ENCODE results near the gene MRPL1.
"Not testable (repeated sequence)": the region's sequence is repeated elsewhere in the genome, so short reads cannot be mapped to it uniquely, and the experiment has no call there.

MRPL1 gene

GRCh38 chr4:77920371-77920770 is 57.7 kb downstream of the MRPL1 start:
- DNase-seq, result no peak

- DNase-seq, result no peak
Measured at GRCh38 chr4:77921701-77922100, 59.1 kb downstream of the MRPL1 start.

- no peak for DNase-seq
Measured at GRCh38 chr4:77922158-77923094, 59.8 kb downstream of the MRPL1 start.

- peak; percentile 41 for DNase-seq
Measured at GRCh38 chr4:77927991-77928925, 65.6 kb downstream of the MRPL1 start.

DNA sequence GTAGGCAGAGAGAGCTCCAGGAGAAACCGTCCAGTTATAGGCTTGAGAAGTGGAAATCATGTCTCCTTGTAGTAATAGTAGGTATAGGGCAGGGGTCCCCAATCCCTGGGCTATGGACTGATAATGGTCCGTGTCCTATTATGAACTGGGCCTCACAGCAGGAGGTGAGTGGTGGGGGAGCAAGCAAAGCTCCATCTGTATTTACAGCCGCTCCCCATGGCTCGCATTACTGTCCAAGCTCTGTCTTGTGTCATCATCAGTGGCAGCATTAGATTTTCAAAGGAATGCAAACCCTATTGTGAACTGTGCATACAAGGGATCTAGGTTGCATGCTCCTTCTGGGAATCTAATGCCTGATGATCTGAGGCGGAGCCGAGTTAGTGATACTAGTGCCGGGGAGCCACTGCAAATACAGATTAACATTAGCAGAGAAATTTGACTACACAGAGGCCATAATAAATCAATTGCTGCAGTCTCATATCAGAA is 67.6 kb downstream of the MRPL1 start:
- DNase-seq, result peak; percentile 17

DNA sequence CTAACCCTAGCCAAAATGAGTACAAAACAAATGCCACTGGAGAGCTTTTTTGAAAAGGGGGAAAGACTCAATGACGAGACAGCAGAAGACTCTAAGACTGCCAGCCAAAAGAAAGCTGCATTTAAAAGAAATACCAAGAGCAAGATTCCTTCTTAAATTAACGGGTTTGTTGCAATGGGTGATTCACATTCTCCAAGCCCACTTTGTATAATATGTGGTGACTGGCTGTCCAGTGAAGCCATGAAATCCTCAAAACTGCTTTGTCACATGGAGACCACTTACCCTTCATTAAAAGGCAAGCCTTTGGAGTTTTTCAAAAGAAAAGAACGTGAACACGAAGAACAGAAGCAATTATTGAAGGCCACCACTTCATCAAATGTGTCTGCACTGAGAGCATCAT is 68.2 kb downstream of the MRPL1 start:
- DNase-seq, result no peak

DNA sequence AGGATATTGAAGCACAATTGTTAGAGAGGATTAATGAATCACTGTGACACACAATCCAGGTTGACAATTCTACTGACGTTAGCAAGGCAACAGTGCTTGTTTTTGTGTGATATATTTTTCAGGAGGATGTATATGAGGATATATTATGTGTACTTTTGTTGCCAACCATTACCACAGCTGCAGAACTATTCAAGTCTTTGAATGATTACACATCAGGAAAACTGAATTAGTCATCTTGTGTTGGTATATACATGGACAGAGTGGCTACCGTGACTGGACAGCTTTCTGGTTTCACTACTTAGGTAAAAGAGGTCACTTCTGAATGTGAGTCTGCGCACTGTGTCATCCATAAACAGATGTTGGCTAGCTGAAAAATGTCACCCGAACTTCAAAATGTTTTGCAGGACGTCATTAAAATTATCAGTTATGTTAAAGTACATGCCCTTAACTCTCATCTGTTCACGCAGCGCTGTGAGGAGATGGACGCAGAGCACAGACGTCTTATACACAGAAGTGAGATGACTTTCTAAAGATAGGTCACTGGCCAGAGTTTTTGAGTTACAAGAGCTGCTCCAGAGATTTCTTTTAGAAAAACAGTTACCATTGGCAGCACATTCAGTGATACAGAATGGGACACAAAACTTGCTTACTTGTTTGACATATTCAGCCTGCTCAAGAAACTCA is 69.0 kb downstream of the MRPL1 start:
- DNase-seq, result no peak

- DNase-seq, result no peak
Measured at GRCh38 chr4:77938560-77938959, 75.9 kb downstream of the MRPL1 start.

DNA sequence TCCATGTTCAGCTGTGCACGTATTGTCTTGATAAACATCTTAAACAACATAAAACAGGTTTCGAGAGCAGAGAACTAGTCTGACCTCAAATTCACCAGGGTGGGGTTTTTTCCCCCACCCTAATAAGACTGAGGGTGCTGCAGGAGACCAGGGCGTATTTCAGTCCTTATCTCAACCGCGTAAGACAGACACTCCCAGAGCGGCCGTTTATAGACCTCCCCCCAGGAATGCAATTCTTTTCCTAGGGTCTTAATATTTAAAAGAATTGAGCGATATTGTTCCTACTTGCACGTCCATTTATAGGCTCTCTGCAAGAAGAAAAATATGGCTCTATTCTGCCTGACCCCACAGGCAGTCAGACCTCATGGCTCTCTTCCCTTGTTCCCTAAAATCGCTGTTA is 83.3 kb downstream of the MRPL1 start:
- DNase-seq, result not testable (repeated sequence)

DNA sequence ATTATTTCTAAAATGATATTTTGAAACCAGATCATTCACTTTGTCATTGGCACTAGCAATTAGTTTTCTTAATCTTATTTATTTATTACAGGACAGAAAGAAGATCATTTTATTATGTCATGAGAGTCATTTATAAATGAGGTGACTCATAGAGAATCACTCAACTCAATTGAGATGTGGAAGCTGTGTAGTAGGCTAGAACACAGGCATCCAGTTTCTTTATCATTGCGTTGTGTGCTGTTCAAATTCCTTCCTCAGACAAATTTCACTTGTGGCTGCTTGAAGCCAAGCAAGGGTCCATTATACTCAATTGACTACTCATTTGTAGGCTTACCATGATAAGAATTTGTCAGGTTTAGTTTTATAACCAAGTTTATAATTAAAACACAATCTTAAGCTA is 87.6 kb downstream of the MRPL1 start:
- no peak for DNase-seq

GRCh38 chr4:77952457-77952856 is 89.8 kb downstream of the MRPL1 start:
- DNase-seq, result no peak

DNA sequence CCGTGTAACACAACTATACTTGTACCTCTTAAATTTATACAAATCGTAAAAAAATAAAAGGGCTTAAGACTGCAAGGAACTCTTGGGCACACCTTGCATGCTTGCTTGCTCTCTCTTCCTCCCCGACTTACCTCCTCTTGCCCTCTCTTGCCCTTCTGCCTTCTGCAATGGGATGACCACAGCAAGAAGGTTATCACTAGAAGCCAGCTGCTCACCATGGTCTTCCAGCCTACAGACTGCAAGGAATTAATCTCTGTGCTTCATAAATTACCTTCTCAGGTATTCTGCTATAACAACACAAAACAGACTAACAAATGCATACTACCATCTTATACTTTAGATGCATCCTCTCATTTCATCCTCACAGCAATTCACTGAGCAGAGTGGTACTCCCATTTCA is 92.1 kb downstream of the MRPL1 start:
- DNase-seq, result no peak

GRCh38 chr4:77956917-77957316 is 94.3 kb downstream of the MRPL1 start:
- DNase-seq, result no peak

- DNase-seq, result no peak
Measured at GRCh38 chr4:77958897-77959296, 96.3 kb downstream of the MRPL1 start.

GRCh38 chr4:77959566-77960338 is 97.1 kb downstream of the MRPL1 start:
- DNase-seq, result peak; percentile 26

- DNase-seq, result no peak
Measured at GRCh38 chr4:77960367-77960766, 97.7 kb downstream of the MRPL1 start.

DNA sequence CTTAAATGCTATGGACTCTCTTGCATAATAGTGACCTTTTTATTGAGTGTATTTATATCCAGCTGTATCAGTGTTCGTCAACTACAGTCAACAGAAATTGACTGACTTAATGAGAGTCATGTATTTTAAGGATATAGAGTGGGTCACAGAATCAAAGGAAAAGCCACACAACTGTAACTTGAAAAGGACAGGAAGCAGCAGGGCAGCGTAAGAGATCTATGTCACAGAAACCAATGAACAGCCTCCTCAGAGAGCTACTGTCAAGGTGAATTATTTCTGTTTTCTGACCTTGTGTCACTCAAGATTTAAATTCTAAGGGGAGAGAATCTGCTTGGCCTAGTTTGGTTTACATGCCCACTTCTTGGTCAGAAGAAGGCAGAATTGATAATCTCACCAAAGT is 100.4 kb downstream of the MRPL1 start:
- DNase-seq, result no peak

- DNase-seq, result not testable (repeated sequence)
Measured at GRCh38 chr4:77973657-77974056, 111.0 kb downstream of the MRPL1 start.

GRCh38 chr4:77982900-77983540 is 120.4 kb downstream of the MRPL1 start:
- DNase-seq, result not testable (repeated sequence)

DNA sequence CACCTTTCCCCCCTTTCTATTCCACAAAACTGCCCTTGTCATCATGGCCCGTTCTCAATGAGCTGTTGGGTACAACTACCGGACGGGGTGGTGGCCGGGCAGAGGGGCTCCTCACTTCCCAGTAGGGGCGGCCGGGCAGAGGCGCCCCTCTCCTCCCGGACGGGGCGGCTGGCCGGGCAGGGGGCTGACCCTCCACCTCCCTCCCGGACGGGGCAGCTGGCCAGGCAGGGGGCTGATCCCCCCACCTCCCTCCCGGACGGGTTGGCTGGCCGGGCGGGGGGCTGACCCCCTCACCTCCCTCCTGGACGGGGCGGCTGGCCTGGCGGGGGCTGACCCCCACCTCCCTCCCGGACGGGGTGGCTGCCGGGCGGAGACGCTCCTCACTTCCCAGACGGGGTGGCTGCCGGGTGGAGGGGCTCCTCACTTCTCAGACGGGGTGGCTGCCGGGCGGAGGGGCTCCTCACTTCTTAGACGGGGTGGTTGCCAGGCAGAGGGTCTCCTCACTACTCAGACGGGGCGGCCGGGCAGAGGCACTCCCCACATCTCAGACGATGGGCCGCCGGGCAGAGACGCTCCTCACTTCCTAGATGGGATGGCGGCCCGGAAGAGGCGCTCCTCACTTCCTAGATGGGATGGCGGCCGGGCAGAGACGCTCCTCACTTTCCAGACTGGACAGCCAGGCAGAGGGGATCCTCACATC is 121.1 kb downstream of the MRPL1 start:
- not testable (repeated sequence) for DNase-seq

GRCh38 chr4:77989968-77990367 is 127.3 kb downstream of the MRPL1 start:
- DNase-seq, result no peak

Data from NCI-H510A (cell line).